ENCODE results near the gene RAD21L1.
A peak's percentile ranks its signal among the peaks of the same experiment; 100 is the strongest.

The RAD21L1 gene

DNA sequence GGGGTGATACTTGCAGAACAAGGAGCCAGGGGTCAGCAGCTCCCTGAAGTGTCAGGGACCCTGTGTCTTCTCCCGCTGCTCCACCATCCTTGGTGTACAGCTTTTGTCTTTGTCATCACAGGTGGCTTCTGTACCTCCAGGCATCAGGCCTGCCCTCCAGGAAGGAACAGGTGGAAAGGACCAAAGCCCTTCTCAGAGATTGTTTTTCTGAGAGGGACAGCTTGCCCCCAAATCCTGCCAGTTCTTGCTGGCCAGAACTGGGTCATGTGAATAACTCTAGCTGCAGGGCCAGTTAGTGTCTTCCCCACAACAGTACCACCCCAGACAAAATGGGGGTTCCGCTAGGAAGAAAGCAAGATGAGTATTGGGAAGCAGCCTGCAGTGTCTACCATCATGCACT lies 71.6 kb downstream of the RAD21L1 start:
- DNase-seq: no peak

DNA sequence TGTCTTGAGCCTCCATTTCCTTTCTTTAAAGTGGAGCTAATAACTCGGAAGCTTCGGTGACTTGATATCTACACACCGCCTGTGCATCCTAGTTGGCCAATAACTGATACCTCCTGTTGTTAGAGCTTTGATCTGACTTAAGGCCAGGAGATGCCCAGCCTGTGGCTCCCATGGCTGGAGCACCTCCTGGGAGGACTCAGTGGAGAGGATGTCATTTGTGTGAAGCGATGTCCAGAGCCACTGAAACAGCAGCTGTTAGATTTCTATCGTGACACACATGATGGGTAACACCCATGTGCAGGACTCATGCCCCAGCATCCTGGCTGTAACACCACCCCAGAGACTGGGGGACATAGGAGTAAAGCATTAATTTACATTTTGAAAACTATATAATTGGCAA lies 72.3 kb downstream of the RAD21L1 start:
- no peak for DNase-seq

DNA sequence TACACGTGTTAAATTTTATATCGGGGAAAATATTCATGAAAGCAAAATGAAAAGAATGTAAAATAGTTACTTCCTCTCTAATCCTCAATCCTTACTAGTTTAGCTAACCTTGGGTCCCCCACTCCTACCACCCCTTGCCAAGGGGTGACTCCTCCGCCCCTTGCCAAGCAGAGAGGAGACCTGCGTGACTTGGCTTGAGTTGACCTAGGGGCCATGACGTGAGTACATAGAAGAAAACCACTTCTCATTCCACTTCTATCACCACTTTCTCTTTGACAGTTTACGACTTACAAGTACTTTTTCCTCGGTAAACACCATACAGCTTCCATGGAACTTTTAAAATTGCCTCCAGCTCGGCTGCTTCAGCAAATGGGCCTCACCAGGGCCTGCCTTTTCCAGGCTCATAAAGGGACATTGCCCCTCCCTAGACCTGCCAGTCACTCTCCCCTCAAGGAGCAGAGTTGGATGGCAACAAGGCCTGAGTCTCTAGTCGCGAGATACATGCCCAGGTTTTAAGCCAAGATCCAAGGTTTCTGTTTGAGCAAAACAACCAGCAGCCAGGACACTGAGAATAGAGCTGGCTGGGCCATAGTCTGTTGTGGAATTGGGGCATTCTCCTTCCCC lies 73.2 kb downstream of the RAD21L1 start:
- DNase-seq: no peak

DNA sequence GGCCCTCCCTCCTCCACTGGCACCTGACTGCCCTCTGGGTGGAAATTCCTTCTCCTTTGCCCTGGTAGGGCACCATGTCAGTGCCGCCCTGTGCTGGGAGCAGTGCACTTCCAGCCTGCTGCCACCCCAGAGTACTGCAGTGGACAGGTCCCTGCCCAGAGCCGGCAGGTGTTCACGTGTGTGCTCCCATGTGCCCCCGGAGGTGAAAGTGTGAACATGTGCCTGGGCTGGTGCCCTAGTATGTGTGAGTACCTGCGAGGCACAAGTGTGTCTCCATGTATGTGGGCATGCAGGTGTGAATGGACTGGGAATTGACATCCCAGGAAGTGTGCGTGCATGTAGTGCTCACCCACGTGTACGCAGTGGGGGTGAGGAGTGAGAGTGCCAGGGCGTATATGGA lies 73.7 kb downstream of the RAD21L1 start:
- peak; percentile 51 for DNase-seq

DNA sequence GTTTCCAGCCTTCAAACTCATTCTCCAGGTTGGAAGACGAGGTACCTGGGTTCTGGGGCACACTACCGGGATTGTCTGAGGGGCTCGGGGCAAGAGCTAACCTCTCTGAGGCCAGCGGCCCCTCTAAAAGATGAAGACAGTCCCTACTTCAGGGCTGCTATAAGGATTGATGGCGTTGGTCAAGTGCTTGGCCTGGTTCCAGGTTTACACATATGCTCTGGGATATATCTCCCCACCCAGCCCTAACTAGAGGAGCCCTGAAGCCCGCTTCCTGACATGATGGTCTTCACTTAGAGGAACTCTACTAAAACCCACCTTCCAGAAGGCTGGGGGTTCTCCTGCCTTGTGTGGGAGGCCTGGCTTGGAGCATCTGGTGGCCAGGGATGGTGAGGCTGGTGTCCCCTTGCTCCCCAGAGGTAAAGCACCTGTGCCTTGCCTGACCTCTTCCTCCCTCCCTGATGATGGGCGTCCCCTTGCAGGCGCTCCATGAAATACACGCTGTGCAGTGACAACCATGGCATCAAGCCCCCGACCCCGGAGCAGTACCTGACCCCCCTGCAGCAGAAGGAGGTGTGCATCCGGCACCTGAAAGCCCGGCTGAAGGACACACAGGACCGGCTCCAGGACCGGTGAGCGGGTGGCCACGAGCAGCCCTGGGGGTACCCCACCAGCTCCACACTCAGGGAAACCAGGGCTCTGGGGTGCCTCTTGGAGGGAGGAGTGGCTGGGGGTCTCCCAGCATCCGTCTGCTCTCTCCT lies 74.4 kb downstream of the RAD21L1 start:
- no peak for DNase-seq

DNA sequence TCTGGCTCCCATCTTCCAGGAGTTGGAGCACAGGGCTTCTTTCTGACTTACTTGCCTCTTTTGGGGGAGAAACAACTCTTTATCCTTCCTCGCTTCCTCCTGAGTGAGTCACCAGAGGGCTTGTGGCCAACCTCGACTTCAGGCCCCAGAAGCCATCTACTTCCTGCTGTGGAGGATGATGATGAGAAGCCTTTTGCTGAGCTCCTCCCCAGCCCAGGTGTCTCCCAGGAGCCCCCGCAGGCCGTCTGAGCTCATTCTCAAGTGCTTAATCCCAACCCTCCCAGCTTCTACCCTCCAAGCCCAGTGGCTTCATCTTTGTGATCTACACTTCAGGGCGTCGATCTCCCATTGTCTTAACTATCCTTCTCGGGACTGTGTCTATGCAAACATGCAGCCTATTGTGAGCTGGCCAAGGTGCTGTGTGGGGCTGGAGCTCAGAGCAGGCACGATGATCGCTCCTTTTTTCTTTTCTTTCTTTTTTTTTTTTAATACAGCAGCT lies 75.2 kb downstream of the RAD21L1 start:
- peak; percentile 20 for DNase-seq

DNA sequence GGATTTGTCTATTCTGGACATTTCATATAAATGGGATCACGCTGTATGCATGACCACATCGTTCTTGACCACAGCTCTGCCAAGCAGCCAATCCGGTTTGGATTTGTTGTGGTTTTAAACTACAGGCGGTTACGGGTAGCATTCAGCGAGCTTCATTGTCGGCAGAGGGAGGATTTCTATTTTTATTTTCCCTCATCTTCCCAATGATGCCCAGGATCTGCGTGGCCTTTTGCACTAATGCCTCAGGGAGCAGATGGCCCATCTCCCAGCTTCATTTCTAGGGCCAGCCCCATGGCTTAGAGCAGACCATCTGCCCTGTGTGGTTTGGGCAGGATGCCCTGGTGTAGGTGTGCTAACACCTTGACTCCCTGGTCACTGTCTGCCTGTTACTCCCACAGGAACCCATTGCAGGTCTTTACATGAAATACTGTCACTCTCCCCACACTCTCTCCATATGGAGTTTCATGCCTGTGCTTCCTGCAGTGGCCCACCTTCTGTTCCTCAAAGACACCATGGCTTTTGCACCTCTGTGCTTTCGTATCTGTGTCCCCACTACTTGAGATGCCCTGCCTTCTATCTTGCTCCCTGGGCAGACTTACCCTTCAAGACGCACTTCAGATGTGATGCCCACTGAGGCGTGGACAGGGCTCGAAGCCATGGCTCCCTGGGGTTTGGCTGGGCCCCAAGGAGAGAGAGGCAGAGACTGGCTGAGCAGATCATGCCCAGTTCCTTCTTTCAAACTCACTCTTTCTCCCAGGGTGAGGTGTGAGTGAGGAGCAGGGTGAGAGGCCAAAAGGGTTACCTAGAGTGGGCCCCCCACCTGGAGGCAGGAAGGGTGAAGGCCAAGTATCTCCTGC lies 77.1 kb downstream of the RAD21L1 start:
- DNase-seq: peak; percentile 75

DNA sequence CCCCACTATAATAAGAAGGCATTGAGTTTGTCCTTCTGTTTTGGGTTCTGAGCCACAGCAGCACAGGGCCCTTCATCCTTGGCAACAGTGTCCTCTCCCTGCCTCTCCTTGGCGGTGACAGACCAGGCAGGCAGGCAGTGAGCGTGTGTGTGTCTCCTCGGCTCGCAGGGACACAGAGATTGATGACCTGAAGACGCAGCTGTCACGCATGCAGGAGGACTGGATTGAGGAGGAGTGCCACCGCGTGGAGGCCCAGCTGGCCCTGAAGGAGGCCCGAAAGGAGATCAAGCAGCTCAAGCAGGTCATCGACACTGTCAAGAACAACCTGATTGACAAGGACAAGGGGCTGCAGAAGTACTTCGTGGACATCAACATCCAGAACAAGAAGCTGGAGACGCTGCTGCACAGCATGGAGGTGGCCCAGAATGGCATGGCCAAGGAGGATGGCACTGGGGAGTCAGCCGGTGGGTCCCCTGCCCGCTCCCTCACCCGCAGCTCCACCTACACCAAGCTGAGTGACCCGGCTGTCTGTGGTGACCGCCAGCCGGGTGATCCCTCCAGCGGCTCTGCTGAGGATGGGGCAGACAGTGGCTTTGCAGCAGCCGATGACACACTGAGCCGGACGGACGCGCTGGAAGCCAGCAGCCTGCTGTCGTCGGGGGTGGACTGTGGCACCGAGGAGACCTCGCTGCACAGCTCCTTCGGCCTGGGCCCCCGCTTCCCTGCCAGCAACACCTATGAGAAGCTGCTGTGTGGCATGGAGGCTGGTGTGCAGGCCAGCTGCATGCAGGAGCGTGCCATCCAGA lies 79.1 kb downstream of the RAD21L1 start:
- DNase-seq: no peak
